ENCODE results near the gene ATP2A3.
A peak's percentile ranks its signal among the peaks of the same experiment; 100 is the strongest.
"Not testable (repeated sequence)": the region's sequence is repeated elsewhere in the genome, so short reads cannot be mapped to it uniquely, and the experiment has no call there.

Gene ATP2A3

DNA sequence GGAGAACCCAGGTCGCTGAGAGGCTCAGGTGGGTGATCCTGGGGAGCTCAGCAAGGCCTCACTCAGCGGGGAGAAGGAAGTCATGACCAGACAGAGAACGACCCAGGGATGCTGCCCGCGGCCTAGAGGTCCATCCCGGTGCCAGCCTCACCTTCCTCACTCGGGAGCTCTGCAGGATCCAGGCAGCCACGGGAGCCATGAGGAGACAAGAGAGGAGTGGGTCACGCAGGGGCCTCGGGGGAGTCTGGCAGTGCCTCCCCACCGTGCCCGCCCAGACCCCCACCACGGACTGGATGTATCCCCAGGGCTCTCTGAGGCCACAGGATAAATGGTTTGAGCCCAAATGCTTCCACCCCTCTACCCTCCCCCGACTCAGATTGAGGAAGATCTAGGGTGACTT is 10.7 kb downstream of the ATP2A3 start:
- DNase-seq = no peak

DNA sequence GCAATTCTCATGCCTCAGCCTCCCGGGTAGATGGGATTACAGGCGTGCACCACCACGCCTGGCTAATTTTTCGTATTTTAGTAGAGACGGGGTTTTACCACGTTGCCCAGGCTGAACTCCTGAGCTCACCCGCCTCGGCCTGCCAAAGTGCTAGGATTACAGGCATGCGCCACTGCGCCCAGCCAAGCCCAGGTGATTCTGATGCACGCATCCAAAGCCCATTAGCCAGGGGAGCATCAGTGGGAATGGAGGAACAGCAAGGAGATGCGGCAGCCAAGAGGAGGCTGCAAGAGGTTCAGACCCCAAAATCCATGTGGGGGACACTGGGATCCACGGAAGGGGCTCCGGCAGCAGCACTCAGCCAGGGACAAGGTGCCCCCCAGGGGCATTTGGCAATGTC is 12.1 kb downstream of the ATP2A3 start:
- DNase-seq = no peak

DNA sequence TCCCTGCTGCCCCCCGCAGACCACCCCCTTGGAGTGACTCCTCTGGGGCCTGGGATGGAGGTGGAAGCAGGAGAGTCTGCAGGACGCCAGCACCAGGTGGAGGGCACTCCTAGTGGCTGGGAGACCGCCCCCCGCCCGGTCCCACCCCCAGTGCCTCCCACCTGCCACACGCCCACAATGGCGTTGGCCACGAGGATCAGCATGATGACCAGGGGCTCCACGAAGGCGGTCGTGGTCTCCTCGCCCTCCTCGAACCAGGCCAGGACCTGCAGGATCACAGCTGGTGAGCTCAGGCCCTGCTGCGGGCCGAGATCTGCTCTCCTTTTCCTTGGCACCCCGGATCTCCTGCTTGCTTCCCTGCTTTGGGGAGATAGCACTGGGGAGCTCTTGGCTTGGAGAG is 12.8 kb downstream of the ATP2A3 start:
- DNase-seq = peak; percentile 49

DNA sequence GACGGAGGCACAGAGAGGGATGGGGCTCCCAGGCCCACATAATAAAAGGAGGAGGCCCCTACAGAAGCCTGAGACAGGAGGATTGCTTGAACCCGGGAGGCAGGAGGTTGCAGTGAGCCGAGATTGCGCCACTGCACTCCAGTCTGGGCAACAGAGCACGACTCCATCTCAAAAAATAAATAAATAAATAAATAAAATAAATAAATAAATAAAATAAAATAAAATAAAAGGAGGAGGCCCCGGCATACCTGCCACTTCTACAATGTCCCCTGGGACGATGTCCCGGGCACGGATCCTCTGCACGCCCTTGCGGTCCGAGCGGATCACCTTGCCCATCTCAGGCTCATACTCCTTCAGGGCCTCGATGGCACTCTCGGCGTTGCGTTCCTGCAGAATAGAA is 13.2 kb downstream of the ATP2A3 start:
- no peak for DNase-seq

DNA sequence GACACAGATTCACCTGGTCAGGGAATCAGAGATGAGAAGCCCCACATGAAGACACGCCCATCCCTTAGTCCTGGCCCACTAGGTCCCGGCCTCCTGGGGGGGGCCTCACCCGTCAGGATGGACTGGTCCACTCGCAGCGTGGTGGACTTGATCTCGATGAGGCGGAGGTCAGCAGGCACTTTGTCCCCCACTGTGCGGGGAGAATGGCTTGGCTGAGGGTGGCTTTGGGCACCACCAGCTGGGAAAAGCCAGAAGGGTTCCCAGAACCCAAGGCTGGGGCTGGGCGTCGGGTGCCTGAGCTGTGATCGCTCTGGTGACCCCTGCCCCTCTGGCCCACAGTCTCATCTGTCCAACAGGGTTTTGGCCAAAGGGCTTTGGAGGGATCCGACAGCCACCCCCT is 13.7 kb downstream of the ATP2A3 start:
- peak; percentile 51 for DNase-seq

DNA sequence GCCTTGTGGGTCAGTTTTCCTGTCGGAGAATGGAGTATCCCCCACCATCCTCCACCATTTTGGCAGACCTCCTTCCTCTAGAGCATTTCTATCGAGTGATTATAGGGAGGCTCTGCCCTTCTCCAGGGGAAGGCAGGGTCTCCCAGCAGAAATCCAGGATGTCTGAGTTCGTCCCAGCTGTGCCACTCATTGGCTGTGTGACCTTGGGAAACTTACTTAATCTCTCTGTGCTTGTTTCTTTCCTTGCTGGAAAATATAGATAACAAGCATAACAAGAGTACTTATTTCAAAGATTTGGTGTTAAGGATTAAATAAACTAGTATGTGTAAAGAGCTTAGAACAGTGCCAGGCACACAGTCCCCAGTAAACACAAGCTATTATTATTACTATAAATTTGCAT is 14.8 kb downstream of the ATP2A3 start:
- DNase-seq = no peak

DNA sequence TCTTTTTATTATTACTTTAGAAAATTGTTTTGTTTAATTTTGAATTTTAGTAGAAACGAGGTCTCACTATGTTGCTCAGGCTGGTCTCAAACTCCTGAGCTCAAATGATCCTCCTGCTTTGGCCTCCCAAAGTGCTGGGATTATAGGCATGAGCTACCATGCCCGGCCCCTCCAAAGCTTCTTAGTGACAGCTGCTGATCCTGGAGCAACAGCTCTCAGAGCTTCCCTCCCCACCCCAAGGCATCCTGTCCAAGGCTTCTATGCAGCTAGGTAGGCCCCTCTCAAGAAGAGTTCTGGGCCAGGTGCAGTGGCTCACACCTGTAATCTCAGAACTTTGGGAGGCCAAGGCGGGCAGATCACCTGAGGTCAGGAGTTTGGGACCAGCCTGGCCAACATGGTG is 15.7 kb downstream of the ATP2A3 start:
- not testable (repeated sequence) for DNase-seq

DNA sequence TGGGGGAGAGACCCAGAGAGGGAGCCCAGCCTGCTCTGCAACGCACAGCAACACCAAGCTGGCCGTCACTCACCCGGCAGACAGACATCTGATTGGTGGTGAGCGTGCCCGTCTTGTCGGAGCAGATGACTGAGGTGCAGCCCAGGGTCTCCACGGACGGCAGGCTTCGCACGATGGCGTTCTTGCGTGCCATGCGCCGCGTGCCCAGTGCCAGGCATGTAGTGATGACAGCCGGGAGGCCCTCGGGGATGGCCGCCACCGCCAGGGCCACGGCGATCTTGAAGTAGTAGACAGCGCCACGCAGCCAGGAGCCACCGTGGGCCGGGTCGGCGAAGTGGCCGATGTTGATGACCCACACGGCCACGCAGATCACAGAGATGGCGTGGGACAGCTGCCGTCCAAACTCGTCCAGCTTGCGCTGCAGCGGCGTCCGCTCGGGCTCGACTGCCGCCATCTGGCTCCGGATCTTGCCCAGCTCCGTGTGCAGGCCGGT is 16.9 kb downstream of the ATP2A3 start:
- no peak for DNase-seq

DNA sequence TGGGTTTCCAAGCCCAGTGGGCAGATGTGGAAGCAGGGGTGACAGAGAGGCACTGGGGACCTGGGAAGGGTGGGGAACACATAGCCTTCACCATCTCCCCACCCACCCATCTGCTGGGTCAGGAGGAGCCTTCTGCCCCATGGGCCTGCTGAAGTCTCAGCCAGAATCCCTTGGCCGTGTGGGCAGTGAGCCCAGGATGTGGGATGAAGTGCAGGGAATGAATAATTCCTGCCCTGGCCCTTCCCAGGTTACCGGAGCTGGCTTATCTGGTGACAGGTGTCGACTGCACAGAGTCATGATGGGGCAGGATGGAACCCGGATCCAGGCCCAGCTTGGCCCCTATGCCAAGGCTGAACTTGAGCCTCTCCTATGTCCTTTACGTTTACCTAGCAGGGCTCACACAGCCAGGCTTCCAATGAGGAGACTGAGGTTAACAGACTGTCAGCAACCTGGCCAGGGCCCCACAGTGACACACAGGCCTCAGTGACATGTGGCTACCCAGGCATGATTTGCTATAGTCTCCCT is 17.5 kb downstream of the ATP2A3 start:
- DNase-seq = no peak

DNA sequence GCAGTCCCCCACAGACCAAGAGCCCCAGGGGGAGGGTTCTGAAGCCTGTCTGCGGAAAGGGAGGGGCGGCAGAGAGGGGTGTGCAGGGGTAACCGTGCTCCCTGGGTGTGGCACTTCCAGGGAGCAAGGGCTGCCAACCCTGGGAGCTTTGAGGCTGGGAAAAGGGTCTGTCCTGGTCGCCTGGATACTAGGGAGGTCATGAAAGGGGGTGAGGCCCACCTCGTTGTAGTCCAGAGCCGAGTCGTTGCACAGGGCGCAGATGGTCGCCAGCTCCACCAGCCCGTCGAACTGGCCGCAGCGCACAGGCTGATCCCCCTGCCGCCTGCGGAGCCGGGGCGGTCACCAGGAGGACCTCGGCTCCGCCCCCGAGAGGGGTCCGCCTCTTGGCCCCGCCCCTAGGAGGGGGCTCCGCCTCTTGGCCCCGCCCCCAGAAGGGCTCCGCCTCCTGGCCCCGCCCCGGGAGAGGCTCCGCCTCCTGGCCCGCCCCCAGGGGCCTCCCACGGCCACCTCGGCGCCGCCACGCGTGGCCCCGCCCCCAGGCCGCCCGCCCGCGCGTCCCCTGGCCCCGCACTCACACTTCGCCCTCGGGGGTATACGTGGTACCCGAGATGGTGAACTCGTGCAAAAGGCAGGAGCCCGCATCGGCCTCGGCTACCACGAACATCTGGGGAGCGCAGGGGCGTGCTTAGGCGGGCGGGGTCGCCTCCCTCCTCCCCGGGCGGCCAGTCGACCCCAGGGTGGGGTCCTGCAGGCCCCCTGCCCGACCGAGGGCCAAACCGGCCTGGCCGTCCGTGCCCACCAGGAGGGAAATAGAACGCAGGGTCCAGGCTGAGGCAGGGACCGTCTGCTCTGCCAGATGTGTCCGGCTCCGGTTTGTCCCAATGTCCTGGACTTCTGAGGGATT is 19.5 kb downstream of the ATP2A3 start:
- peak; percentile 94 for DNase-seq

DNA sequence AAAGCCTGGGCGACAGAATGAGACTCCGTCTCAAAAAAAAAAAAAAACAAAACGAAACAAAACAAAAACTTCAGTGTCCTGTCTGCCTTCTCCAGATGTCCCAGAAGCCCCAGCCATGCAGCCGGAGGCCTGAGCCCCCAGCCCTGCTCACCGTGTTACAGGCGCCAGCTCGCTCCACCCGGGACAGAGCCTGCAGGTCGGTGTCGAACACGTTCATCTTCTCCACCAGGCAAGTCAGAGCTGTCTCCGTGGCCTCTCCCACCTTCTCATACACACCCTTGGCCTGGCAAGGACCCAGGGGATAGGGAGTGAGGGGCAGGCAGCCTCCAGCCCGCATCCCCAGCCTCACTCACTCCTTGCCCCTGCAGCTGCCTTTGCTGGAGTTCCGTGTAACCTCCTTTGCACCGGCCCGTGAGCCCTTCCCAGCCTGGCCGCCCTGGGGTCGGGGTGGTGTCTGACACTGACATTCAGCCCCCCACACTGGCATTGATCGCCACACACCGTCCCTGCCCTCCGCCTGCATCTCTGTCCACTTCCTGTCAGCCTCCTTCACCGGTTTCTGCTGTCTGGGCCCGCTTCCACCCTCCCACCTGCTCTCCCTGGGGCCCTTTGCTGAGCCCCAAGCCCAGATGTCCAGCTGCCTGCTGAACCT is 20.9 kb downstream of the ATP2A3 start:
- DNase-seq = no peak

DNA sequence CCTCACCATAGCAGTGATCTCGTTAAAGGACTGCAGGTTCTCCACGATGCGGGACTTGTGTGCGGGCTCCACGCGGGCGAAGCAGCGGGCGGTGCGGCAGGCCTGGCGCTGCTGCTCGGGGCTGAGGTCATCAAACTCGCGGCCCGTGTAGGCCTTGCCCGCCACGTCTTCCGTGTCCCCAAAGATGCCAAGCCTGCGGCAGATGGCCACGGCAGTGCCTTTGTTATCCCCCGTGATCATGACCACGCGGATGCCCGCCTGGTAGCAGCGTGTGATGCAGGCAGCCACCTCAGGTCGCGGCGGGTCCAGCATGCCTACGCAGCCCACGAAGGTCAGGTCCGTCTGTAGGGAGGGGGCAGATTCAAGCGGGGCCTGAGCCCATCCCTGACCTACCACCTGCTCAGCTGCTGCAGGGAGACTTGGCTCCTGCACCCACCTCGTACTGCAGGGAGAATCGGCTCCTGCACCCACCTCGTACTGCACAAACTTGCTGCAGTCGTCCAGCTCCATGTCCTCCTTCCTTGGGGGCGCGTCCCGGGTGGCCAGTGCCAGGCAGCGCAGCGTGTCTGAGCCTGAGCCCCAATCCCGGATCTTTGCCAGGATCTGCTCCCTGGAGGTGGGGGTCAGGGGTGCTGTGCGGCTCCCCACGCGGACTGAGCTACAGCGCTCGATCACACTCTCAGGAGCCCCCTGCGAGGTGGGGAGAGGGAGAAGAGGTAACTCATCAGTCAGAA is 23.1 kb downstream of the ATP2A3 start:
- DNase-seq = no peak

DNA sequence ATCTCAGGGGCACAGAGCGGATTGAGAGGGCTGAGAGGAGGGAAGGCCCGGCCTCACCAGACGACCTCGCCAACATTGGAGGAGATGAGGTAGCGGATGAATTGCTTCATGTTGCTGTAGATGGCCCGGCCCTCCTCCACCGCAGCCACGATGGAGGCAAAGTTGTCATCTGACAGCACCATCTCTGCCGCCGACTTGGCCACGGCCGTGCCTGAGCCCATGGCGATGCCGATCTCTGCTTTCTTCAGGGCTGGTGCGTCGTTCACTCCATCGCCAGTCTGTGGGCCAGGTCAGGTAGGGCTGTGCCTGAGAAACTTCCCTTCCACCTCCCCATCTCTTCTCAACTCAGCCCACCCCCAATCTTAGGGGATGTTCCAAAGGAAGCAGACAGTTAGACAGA is 26.9 kb downstream of the ATP2A3 start:
- no peak for DNase-seq

DNA sequence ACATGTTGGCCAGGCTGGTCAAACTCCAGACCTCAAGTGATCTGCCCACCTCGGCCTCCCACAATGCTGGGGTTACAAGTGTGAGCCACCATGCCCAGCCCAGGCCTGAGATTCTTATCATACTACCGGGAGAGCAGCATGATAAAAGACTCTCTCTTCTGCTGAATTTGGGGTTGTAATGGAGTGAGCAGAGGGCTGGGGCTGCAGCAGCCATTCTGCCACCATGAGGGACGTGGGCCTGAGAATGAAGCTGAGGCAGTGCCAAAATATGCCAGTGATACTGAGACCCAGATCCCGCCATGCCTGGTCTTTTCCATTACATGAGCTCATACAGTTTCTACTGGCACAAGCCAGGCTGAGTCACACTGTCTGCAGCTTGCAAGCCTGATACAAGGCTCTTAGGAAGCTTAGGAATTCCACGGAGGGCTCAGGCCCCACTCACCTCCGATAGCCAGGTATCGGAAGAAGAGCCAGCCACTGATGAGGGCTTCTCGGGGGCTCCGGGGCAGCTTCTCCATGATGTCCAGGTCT is 28.3 kb downstream of the ATP2A3 start:
- peak; percentile 88 for DNase-seq

DNA sequence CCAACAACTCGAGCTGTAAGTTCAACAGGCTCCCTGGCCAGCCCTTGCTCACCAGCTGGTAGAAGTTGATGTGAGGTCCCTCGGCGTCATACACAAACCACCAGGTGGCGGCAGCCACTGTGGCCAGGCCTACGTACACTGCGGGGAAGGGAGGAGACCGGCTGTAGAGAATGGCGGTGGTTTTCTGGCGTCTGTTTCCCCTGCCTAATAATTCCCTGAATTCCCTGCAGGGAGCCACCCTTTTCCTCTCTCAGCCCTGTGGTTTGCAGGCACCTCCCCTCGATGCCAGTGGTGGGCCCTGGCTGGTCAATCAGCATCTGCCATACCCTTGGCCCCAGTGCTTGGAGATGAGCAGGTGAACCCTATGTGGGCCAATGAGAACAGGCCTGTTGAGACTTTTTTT is 29.1 kb downstream of the ATP2A3 start:
- peak; percentile 95 for DNase-seq

DNA sequence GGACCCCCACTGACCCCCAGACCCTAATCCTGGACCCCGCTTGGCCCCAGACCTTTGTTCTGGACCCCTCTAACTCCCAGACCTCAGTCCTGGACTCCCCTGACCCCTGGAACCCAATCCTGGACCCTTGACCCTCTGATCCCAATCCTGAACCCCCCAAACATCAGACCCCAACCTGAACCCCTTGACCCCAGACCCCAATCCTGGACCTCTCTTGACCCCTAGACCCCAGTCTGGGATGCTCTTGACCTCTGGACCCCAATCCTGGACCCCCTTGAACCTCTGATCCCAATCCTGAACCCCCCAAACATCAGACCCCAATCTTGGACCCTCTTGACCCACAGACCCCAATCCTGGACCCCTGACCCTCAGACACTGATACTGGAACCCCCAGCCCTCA is 34.5 kb downstream of the ATP2A3 start:
- DNase-seq = no peak

DNA sequence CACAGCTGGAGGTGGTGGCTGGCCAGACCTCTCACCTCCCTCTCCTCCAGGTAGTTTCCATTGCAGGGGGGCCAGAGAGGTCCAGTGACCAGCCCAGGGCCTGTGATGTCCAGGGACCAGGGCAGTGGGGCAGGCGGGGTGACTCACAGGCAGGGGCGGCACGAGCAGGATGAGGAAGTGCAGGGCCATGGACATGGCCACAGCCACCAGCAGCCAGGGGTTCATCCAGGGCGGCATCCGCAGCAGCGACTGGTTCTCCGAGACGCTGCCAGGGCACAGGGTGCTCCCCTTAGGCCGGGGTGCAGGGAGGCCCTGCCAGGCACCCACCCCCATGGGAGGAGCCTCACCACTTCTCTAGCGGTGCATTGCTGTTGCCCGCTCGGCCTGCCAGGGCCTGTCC is 35.1 kb downstream of the ATP2A3 start:
- DNase-seq = peak; percentile 63

DNA sequence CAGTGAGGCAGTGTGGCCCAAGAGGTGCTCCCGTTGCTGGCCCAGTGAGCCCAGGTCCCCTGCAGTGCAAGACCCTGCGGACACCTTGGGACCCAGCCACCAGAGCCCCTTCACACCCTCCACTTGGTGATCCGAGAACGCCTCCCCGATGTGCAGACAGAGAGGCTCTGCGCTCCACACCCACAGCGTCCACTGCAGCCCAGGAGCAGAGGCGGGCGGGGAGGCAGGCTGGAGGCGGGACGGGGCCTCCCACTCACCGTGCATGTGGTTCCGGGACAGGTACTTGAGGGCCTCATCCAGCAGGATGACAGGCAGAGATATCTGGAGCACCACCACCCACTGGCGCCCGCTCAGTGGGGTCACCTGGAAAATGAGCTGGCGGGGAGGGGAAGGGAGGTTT is 35.8 kb downstream of the ATP2A3 start:
- DNase-seq = no peak

DNA sequence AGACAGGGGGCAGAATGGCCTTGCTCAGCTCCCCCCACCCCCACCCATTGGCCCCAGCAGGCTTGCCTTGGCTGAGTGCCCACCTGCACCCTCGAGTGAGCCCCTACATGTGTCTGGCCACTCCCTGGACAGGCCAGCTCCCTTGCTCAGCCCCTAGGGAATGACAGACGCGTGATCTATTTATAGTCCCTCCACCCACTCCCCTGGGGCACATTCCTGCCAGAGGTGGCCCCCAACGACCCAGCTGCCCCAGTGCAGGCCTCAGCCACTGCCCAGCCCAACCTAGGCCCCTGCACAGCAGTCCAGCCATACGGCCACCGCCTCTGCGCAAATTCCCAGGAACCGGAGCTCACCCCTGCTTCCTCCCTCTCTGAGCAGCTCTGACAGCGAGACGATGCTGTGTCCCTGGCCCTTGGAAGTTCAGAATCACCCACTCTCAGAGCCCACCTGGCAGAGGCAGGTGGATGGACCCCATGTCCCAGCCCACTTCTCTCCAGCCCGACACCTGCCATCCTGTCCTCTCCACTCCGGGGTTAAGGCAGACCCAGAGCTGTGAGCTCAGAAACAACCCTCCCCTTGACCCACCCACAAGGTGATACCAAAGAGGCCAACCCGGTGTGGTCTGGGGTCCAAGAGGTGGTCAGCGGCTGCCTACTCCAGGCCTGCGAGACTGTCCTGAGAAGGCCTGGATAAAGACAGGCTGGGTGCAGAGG is 36.5 kb downstream of the ATP2A3 start:
- peak; percentile 82 for DNase-seq

DNA sequence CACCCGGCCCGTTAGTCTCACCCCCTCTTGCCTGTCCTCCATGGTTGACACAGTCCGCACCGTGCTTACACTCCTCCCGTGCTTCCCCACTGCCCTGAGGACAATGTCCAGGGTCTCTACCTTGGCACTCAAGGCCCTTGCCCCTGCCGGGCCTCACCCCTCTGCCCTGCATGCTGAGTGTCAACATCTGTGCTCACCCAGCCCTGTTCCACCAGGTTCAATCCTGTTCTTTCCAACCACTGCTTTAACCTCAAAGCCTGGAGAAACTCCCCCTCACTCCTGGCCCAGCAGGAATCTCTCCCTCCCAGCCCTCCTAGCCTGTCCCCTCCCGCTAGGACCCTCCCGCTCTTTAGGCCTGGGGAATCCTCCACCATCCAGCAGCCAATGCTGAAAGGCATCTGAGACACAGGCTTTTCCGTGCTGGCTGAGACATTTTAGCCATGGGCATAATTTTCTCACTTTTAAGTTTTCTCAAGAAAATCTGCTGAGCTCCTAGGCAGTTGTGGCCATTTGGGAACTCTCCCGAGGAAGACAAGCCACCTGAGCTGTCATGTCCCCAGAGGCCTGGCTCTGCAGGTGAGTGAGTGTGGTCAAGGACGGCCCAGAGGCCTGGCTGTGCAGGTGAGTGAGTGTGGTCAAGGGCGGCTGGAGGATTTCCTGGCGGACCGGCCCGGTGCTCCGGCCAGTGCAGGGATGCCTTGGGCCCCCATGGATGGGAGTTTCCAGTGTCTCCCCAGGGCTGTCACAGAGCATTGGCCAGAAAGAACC is 37.2 kb downstream of the ATP2A3 start:
- peak; percentile 68 for DNase-seq

DNA sequence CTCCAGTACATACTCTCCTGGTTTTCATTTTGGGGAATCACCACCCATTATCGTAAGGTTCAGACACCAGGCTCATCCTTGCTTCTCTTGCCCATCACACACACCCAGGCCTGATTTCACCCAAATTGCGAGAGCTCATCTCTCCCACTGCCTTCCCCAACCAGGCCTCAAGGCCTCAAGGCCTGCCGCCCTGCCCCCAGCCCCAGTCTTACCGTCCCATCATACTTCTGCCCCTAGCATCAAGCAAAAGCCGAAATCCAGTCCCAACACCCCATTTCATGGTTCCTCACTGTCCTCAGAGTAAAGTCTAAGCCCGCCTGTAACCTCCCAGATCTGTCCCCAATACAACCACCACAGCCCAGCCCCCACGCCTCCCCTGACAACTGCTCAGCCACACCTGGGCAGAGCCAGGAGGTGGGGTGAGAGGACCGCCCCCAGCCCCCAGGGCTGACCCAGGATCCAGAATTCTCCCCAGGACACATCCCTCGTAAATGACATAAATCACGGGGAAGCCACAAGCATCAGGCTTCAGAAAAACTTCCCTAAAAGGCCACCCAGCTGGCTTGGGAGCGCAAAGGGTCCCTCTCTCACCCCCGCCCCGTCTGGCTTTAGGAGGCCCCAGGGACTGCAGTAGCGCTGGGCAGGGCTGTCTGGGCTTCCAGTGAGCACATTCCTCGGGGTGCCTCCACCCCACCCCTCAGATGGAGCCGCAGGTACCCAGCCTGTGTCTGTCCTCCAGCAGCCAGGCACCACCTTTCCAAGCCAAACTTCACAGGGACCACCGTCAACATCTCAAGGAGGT is 38.4 kb downstream of the ATP2A3 start:
- no peak for DNase-seq
